Measurements from ENCODE around the gene LARP7.
"Not testable (repeated sequence)": the region's sequence is repeated elsewhere in the genome, so short reads cannot be mapped to it uniquely, and the experiment has no call there.

The LARP7 gene

GRCh38 chr4:112636688-112637551 is at the start of gene LARP7, which contains the start of gene ZGRF1:
Gene LARP7, plus strand, starts transcription at chr4:112637143. Its CDS starts 7,527 bp downstream, at chr4:112644670.
Gene ZGRF1, minus strand, starts transcription at chr4:112636909. Its CDS starts 3,733 bp downstream, at chr4:112633176.
- peak; percentile 92 for DNase-seq

GRCh38 chr4:112589206-112589605 is 47.7 kb upstream of the LARP7 start:
- DNase-seq = no peak

- DNase-seq = no peak
Measured at GRCh38 chr4:112591593-112591992, 45.4 kb upstream of the LARP7 start.

- no peak for DNase-seq
Measured at GRCh38 chr4:112592717-112593116, 44.2 kb upstream of the LARP7 start.

GRCh38 chr4:112593438-112594133 is 43.4 kb upstream of the LARP7 start:
- no peak for DNase-seq

GRCh38 chr4:112594993-112595392 is 42.0 kb upstream of the LARP7 start:
- no peak for DNase-seq

- peak; percentile 0 for DNase-seq
Measured at GRCh38 chr4:112604589-112604988, 32.4 kb upstream of the LARP7 start.

GRCh38 chr4:112612814-112613213 is 24.1 kb upstream of the LARP7 start:
- not testable (repeated sequence) for DNase-seq

- DNase-seq = no peak
Measured at GRCh38 chr4:112616984-112617383, 20.0 kb upstream of the LARP7 start.

- no peak for DNase-seq
Measured at GRCh38 chr4:112626228-112626627, 10.7 kb upstream of the LARP7 start.

GRCh38 chr4:112633477-112634235 is 3.3 kb upstream of the LARP7 start:
- no peak for DNase-seq

- no peak for DNase-seq
Measured at GRCh38 chr4:112637552-112637866, 566 bp downstream of the LARP7 start.

- DNase-seq = no peak
Measured at GRCh38 chr4:112642526-112642925, 5.6 kb downstream of the LARP7 start.

GRCh38 chr4:112644595-112645535 is 7.9 kb downstream of the LARP7 start:
- DNase-seq = not testable (repeated sequence)

- no peak for DNase-seq
Measured at GRCh38 chr4:112645541-112646329, 8.8 kb downstream of the LARP7 start.

- DNase-seq = no peak
Measured at GRCh38 chr4:112646632-112647537, 9.9 kb downstream of the LARP7 start.

- DNase-seq = no peak
Measured at GRCh38 chr4:112647785-112648184, 10.8 kb downstream of the LARP7 start.

- DNase-seq = no peak
Measured at GRCh38 chr4:112648263-112649054, 11.5 kb downstream of the LARP7 start.

- no peak for DNase-seq
Measured at GRCh38 chr4:112649055-112649408, 12.1 kb downstream of the LARP7 start.

- no peak for DNase-seq
Measured at GRCh38 chr4:112650332-112650731, 13.4 kb downstream of the LARP7 start.
